TTC549 (cell line): ENCODE measurements around the gene SLC24A3.

Experiments used
- FAIRE-seq: peaks from 2 replicates; lab custom pipeline; 2012; peaks lifted over from hg19 to GRCh38; lab: Jason Lieb, UNC

Gene SLC24A3

DNA sequence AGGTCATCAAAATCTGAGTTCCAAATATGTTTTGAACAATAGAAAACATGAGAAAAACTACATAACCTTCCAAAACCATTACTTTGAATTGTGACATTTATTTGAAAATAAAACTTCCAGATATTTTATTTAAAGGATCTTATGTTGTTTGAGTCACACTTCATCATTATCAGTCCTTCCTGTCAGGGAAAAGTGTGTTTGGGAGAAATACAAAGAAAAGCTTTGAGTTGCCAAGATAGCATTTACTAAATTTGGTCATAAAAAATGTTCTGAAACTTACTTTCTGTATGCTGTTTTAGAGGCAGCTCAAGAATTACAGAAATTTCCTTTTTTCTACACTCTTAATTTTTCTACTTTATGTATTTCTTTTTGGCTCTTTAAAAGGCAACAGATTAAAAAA lies 337.5 kb downstream of the SLC24A3 start:
- FAIRE-seq = no peak

DNA sequence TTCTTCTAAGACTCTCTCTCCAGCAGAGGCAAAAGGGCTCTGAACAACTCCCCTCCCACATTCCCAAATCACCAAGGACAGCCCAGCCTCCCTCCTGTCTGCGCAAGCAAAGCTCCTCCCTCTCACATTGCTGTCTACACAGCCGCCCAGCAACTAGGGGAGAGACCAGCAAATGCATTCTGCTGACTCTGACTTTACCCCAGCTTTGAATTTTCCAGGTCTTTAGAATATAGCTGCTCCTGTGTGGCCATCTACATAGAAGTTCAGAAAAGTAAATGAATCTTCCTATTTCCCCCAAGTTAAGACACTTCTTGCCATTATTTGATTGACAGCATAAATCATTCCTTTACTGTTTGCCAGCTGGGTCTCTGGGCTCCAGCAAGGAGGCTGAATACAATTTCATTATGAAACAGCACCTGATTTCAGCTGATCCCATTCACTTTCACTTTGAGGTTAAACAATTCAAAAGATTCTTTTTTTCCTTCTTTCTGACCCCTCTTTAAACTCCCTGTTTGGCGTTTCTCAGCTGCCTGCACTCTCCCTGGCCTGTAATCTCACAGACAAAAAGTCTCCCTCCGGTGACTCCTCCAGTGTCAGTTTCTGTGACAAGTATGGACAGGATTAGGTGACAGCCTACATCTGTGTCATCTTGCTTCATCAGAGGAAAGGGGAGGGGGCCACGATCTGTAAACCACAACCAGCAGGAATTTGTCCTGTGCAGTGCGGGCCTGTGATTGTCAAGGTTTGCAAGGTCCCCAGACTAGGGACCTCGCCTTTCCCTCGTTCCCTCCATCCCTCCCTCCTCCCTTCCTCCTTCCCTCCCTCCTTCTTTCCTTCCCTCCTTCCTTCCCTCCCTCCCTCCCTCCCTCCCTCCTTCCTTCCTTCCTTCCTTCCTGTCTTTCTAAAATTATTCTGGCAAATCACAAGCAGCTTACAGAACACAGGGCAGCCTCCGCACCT lies 340.1 kb downstream of the SLC24A3 start:
- FAIRE-seq = no peak

DNA sequence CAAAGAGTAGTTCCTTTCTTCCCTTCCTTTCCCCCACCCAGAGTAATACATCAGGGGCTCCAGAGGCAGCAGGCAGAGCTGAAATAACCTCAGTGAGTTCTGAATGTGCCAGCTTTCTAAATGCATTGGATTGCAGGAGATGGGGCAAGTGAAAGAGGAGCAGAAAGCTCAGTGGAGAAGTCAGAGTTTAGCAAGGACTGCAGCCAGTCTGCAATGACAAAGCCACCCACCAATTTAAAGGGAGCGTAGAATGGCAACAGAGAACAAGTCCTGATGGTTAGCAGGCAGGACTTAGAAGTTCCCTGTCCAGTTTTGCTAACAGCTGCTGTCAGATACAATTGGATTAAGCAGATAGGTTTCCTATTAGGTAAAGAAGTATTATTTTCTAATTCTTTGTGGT lies 342.2 kb downstream of the SLC24A3 start:
- FAIRE-seq = no peak

DNA sequence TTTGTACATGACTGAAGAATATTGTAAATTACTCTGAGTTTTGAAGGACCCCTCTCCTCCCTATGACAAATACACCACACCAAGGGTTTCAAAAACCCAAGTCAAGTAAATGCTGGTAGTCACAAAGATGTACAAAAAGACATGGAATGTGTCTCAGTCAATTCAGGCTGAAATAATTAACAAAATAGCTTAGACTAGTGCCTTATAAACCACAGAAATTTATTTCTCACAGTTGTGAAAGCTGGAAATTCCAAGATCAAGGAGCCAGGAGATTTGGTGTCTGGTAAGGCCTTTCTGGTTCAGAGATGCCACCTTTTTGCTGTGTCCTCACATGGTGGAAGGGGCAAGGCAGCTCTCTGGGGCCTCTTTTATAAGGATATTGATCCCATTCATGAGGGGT lies 343.3 kb downstream of the SLC24A3 start:
- FAIRE-seq = no peak

DNA sequence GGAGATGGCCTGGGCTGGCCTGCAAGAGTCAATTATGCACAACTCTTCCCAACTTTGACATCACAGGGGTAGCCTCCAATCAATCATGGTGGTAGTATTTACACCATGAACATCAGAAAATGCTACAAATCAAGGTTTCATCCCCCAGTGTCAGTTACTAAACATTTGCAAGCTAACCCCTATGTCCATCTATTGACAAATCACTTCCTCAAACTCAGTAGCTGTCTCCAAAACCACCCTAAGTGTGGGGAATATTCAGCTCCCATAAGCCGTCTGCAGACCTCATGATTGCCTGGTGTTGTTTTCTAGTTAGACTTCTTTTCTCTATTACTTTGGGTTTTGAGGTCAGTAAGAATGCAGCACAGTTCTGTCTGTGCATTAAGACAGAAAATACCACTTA lies 344.8 kb downstream of the SLC24A3 start:
- FAIRE-seq = no peak

DNA sequence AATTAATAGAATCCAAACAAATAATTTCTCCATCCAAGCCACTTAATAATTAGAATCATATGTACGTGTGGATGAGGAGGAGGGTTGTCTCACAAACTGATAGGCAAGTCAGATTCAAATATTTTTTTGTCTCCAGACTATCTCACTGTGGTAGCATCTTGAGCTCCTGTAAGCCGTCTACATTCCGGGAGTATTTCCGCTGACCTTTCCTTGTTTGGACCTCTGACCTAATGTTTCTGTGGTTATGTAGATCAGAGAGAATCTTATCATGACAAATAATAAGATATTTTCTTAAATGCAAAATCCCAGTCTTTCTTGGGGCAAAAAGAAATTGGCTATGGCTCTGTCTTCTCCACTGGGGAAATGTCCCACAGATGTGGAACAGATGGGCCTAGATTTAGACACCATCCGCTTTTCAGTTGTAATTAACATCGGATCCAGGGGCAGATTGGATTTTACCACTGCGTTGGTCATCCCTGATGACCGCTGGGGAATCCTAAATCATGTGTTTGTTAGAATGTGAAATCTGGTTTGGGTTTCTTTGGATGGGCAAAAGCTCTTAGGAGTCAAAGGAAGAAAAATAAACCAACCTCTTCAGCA lies 348.5 kb downstream of the SLC24A3 start:
- no peak for FAIRE-seq

DNA sequence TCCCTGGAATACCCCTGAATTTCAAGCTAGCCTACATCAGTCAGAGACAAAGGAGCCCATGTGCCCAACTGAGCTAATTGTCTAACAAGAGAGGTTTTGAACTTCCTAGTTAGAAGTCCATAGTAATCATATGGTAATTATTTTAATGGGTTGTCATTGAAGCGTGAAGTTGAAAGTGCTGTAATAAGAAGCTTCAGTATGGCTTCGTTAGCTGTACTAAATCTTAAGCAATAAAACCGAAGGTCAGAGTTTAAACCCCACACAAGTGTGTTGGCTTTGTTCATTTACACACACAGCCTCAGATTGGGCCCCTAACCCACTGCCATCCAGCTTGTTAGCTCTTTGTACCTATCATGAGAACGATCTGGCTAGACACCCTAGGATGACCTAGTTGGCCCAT lies 350.0 kb downstream of the SLC24A3 start:
- FAIRE-seq = no peak

DNA sequence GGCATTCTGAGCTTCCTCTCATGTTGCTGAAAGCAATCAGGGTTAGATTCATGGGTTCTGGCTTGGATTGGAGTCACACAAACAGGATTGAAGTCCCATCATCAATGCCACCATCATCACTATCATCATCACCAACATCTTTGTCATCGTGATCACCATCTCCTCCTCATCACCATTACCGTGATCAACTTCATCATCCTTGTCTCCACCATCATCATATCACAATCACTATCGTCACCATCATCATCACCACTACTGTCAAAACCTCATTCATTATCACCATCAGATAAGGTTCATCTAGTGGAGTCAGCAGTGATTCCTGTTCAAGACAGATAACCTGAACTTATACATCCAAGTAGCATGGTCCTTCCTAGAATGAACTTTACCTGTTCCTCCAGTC lies 351.8 kb downstream of the SLC24A3 start:
- FAIRE-seq = no peak

DNA sequence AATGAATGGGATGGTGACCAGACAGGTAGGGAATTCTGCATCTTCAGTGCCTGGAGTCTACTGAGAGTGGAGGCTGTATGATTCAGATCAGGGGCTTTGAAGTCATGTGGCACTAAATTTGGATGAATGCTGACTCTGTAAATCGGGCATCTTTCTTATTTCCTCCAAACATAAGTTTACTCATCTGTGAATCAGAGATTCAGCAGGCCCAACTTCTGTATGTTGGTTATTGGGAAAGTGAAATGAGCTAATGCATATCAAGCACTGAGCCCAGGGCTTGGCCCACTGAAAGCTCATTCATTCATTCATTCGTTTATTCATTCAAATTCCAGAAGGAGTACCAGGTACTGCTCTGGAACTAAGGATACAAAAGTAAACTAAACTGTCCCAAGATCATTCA lies 353.3 kb downstream of the SLC24A3 start:
- FAIRE-seq = no peak

DNA sequence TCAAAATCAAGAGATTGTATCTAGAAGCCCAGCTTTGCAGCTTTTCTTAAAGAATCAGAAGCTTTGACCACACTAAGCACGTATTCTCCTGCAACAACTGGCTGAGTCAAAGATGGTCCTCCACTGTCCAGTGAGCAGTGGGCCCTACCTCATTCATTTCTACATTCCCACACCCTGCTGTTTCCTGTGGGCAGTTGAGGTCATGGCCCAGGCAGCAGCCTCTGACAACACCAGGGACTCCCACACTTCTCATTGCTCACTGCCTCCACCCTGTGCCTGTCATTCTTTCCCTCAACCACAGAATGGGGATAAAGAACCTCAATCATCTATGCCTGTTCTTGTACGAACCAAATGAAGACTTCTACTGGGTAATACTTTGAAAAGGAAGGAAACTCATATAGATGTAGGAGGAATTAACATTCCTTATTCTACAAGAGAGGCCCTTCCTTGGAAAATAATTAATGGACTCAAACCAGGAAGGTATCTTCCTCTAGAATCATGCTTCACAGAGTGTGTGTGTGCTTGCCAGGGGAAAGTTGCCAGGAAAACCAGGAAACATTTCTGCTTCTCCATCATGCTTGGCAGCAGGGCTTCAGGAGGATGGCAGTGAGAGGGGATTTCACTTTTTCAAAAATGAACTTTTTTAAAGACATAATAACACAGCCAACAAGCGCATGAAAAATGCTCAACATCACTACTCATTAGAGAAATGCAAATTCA lies 353.9 kb downstream of the SLC24A3 start:
- no peak for FAIRE-seq

DNA sequence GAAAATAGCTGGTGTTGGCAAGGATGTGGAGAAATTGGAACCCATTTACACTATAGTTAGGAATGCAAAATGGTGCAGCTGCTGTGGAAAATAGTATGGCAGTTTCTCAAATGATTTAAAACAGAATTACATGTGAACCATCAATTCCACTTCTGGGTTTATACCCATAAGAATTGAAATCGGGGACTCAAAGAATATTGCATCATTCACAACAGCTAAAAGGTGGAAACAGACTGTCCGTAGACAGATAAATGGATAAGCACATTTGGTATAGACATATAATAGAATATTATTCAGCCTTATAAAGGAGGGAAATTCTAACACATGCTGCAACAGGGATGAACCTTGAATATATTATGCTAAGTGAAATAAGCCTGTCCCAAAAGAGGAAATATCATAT lies 355.7 kb downstream of the SLC24A3 start:
- no peak for FAIRE-seq

DNA sequence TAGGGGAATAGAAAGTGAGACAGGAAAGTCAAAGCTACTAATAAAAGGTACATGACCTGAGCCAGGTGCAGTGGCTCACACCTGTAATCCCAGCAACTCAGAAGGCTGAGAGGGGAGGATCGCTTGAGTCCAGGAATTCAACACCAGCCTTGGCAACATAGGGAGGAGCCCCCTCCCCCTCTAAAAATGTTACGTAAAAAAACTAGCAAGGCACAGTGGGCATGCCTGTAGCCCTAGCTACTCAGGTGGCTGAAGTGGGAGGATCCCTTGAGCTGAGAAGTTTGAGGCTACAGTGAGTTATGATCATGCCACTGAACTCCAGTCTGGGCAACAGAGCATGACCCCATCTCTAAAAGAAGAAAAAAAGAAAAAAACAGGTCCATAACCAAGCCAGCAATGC lies 359.6 kb downstream of the SLC24A3 start:
- FAIRE-seq = no peak

DNA sequence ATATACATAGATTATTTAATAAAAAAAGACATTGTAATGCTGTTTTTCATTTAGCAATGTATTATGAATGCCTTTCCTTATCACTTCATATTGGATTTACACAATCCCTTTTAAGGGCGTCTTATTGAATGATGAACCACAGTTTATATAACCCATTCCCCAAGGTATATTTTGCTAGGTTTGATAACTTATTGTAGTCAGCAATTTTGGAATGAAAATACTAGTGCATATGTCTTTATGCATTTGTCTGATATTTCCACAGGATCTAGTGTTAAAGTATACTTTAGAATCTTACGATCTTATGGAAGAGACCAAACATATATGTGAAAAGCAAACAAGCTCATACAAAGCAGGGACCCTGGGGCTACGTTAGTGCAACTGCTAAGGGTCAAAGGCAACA lies 365.2 kb downstream of the SLC24A3 start:
- no peak for FAIRE-seq

DNA sequence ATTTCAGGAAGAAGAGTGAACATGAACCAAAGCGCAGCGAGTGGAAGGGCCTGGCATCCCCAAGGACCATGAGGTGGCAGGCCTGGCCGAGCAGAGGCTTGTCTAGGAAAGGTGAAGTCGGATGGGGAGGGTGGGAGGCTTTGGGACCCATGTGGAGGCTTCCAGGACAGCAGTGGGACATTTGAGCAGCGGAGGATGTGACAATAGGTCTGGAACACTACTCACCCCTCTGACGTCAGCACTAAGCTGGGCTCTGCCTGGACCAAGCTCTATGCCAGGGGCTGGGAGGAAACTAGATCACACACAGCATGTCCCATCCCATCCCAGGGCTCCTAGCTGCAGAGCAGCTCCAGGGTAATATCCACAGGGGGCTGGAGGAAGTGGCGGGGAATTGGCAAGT lies 370.3 kb downstream of the SLC24A3 start:
- FAIRE-seq = no peak

DNA sequence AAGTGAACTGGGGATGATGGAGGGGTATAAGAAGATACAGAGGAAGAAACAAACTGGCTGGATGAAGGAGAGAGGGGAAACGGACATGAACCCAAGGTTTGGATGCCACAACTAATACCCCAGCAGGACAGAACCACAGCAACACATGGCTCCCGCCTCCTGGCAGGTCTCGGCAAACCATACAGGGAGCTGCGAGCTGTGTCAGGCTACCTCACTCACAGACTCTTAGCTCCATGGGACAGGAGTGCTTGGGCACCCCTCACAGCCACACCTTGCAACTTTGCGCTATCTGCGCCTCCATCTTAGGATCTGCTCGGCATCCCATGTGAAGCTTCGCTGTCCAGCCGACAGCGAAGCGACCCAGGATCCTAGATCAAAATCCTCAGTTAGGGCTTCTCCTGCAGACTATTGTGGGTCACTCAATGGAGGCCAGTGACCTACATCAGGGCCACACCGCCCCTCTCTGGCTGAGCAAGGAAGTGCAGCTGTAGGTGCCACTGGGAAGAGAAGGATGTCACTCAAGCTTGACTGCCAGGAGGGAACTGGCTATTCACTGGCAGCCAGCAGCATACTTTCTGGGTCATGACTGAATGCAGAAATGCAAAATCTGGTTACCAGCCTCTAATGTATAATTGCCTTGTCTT lies 371.2 kb downstream of the SLC24A3 start:
- no peak for FAIRE-seq

DNA sequence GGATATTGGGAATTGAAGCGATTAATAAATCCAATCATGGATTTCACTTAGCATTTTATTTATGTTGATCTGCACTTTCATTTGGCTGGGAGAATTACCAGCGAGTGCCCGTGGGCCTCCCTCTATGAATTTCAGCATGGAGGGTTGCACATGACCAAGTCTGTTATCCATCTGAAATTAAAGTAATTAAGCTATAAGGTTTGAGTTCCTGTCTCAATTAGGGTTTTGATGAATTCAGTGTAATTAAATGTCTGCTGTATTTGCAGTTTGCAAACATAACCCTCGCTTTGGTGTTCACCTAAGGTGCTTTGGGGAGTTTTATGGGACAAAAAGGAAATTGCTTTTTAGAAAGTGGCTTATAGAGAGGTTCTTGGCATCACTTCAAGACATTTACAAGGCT lies 375.8 kb downstream of the SLC24A3 start:
- FAIRE-seq = no peak

DNA sequence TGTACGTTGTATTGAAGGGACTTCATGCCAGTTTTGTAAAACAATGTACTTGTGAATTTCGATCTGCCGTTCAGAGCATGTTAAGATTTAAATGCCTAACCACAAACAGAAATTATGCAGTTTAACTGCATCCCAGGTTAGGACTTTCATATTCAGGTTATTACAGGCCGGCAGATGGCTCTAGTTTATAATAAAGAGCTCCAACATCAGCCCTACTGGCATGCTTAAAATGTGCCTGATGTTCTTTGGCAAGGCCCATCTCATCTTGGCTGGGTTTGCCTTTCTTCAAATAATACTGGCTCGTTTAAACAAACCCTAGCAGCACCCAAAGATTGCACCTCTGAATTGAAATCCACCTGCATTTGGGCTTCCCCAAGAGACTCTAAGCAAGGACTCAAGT lies 376.3 kb downstream of the SLC24A3 start:
- no peak for FAIRE-seq

DNA sequence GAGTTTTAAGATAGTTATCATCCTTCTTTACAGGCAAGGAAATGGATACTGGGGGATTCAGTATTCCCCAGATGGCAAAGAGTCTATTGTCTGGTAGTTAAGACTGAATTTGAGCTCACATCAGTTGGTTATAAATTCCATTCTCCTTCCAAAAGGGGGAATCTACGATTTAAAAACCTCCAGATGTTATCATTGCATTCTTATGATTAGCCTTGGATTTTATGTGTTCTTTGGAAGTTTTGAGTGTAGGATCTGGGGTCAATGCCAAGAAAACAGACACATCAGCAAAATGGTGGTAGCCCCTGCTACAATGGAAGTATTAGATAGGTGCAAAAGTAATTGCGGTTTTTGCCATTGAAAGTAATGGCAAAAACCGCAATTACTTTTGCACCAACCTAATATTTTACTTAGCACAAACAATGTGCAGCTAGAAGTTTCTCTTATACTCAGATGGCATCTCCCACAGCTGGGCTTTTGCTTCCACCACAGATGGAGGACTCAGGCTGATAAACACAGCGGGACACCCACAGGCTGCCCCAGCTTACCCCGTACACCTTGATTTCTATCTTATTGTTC lies 377.4 kb downstream of the SLC24A3 start:
- no peak for FAIRE-seq

DNA sequence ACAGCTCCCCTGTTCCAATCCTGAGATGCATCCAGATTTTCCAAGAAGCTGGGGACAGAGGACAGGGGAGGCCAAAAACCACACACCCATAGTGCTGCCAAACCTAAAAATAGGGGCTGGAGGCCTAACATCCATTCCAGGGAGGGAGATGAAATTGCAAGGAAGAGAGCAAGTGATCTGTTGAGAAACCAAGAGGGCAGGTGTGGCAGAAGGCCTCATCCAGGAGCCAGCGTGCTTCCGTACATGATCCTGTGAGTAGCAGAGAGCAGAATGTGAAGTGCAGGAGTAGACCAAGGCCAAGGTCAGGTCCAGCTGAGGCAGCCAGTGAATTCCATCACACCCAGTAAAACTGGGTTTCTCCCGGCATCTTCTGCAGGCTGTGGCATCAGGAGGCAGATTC lies 377.9 kb downstream of the SLC24A3 start:
- FAIRE-seq = no peak

DNA sequence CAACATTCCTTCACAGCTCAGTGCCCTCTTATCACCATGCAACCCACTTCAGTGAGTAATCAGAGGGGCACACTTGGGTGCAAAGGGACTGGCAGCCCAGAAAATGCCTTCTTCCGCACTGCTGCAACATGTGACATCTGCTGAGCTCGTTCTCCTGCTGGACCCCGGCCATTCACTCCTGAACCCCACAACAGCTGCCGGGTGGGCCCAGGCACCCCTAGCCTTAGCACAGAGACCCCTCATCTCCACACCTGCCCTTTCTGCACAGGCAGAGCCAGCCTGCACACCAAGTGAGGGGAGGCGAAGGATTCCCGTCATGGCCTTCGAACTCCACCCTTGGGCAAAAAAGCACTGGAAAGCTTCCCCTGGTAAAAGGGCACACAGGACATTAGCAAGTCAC lies 381.3 kb downstream of the SLC24A3 start:
- no peak for FAIRE-seq

DNA sequence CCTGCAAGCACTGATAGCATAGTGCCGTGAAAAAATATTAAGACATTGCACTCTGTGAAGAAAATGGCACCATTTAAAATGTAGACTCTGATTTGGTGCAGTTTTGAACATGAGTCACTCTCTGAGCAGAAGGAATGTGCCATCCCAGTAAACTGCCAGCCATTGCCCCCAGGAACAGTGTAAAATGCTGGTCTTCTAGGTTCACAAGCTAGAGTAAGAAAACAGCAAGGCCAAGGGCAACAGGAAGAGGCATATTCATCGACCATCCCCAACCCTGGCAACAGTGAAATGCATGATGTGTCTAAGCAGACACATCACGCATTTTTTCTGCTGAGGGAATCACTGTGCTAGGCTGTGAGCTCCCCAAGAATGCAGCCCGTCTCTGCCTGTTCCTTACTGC lies 382.5 kb downstream of the SLC24A3 start:
- FAIRE-seq = no peak

DNA sequence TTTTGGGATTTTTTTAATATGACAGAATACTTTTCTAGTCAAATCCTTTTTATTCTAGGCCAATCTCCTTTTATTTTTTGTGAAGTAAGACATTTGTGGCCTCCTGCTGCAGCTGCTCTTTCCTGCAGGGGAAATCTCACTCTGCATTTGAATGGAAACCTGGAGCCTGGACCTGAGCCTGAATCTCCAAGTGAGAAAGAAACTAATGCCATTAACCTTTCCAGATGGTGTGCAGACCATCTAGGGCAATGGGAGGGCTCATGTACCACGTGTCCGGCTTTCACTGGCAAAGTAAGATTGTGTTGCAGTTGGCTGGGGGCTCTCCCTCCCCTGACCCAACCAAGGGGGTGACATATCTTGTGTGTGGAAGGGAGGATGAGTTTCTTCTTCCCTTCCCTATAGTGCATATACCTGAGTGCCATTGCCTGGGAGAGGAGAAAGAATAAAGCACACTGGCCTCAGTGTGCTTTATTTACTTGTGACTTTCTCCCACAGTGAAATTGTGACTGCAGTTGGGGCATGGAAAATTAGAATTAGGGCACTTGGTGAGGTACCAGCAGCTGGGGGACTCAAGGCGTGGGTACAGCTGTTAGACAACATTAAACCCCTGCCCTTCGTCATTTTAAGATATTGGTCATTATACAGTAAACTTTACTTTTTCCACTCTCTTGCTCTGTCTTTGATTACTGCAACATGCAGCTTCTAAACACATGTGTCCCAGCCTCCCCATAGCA lies 385.8 kb downstream of the SLC24A3 start:
- no peak for FAIRE-seq
